ENCODE data around the gene PLEK2.
"Not testable (repeated sequence)": the region's sequence is repeated elsewhere in the genome, so short reads cannot be mapped to it uniquely, and the experiment has no call there.

The PLEK2 gene

DNA sequence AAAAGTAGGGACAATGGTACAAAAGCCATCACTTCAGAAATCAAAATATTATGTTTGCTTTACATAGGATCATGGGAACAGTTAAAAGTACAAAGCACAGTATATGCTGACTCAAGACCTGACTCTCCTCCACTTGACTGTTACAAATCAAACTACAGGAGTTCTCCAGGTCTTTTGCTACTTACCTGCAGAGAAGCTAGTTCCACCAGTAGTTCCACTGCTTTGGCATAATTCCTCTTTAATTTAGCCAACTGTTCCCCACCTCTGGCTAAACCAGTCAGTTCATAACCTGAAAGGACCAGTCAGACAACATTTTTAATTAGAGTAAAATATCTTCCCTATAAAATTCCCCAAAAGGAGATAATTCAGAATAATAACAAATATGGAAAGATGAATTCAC is 66.4 kb downstream of the PLEK2 start:
- ChIA-PET CTCF (interaction anchor here (1.5 kb wide), 1 partner anchor 14 kb away, joined by 8 read pairs; the partner anchor contains the start of genes ATP6V1D and EIF2S1), POLR2A (no interaction called here)
- no peak for DNase-seq (ENCODE audit: low read depth, low spot score)
- no peak for TF ChIP-seq CTCF (IDR thresholded peaks at IDR 0.05; ENCODE audit: insufficient read depth, low read length, missing control alignments)
- H3K4me3 ChIP-seq (ENCODE audit: low read depth, low read length) = no peak overlapping the region

- no peak for TF ChIP-seq CTCF (IDR thresholded peaks at IDR 0.05; ENCODE audit: insufficient read depth, low read length, missing control alignments)
- POLR2A ChIA-PET = no interaction called here
- no peak overlapping the region for H3K4me3 ChIP-seq (ENCODE audit: low read depth, low read length)
- CTCF ChIA-PET = interaction anchor here (1.4 kb wide), 1 partner anchor 16 kb away, joined by 7 read pairs; the partner anchor contains the start of gene ATP6V1D
- no peak for DNase-seq (ENCODE audit: low read depth, low spot score)
These were observed 68.2 kb downstream of the PLEK2 start for GRCh38 chr14:67343601-67344230.

DNA sequence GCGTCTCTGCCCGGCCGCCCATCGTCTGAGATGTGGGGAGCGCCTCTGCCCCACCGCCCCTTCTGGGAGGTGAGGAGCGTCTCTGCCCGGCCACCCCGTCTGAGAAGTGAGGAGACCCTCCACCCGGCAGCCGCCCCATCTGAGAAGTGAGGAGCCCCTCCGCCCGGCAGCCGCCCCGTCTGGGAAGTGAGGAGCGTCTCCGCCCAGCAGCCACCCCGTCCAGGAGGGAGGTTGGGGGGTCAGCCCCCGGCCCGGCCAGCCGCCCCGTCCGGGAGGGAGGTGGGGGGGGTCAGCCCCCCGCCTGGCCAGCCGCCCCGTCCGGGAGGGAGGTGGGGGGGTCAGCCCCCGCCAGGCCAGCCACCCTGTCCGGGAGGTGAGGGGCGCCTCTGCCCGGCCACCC is 70.7 kb downstream of the PLEK2 start:
- DNase-seq (ENCODE audit: low read depth, low spot score); H3K4me3 ChIP-seq (ENCODE audit: low read depth, low read length); CTCF ChIA-PET; POLR2A ChIA-PET: not testable (repeated sequence)

Data from AG04449 (cell line).